Mucosa of descending colon (tissue), 3 donors: Measurements from ENCODE around the gene KCNMB4. TPM values are rescaled to one million over a fixed set of nuclear protein-coding genes. Genes with fewer than 3 reads are reported as not detected.
"Not testable (repeated sequence)": the region's sequence is repeated elsewhere in the genome, so short reads cannot be mapped to it uniquely, and the experiment has no call there.

Experiments used
- ATAC-seq: fragments of 200-7000 bp; cut with Tn5 transposase; one replicate; pipeline ENCODE4 v1.9.1; 2020; ENCODE audit warnings: mild to moderate bottlenecking, moderate library complexity
- DNase-seq, 3 donors: peaks; one replicate each; pipeline ENCODE4 v3.0.0-alpha.2; 2020
- H3K36me3 ChIP-seq: fragments of 200-600 bp; one replicate; pipeline ENCODE4 v1.8.0; 2021; ENCODE audit warnings: low read depth, mild to moderate bottlenecking
- H3K4me1 ChIP-seq: fragments of 200-600 bp; one replicate; pipeline ENCODE4 v1.8.0; 2021; ENCODE audit warnings: low read depth, mild to moderate bottlenecking
- H3K4me3 ChIP-seq: fragments of 200-600 bp; one replicate; pipeline ENCODE4 v1.8.0; 2021; ENCODE audit warnings: mild to moderate bottlenecking
- H3K9me3 ChIP-seq: fragments of 200-600 bp; one replicate; pipeline ENCODE4 v1.8.0; 2021; ENCODE audit warnings: mild to moderate bottlenecking
- CTCF ChIP-seq: fragments of 200-600 bp; IDR thresholded peaks from one replicate; pipeline ENCODE4 v1.8.0; 2022; ENCODE audit warnings: antibody characterized with exemption, mild to moderate bottlenecking
- intact Hi-C, 2 donors: fragments of 100-400 bp; cut with DNase I in 1 of 2; cut with micrococcal nuclease in 1 of 2; formaldehyde crosslinking; loops; one replicate each; pipeline versions ENCODE4 v1.11.0 to v1.11.1; 2022; cut with DNase I, micrococcal nuclease
- total RNA-seq, 3 donors: library from RNA; stranded (reverse); fragmentation: NEBNext Ultra II Directional in 2 of 3; extraction: Animal tissue kit (Norgen Biotek cat#: 25700) in 2 of 3; gene quantifications; one replicate each; pipeline versions ENCODE4 v1.2.1 to v1.2.4, GENCODE V29; 2021 to 2023
- donor health status: DM: no; HTN: no; CAD: no; lungs with moderate emphysema.
- donor health status: DM: no; HTN: no; CAD: no.
- donor health status: DM: no; HTN: yes; CAD: no.

Gene KCNMB4
- total RNA-seq, 3 donors from 2014 or later, result 0.52 to 7.4 (median 1.0) TPM

DNA sequence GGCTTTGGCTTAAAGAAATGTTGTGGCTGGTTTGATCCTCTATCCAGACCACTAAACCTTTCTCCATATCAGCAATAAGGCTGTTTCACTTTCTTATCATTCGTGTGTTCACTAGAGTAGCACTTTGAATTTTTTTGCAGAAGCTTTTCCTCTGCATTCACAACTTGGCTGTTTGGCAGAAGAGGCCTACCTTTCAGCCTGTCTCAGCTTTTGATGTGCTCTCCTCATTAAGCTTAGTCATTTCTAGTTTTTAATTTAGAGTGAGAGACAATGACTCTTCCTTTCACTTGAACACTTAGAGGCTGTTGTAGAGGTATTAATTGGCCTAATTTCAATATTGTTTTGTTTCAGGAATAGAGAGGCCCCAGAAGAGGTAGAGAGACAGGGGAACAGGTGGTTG, 13.8 kb downstream of the KCNMB4 start:
- no peaks in the 10 kb centered on the region for H3K4me1 ChIP-seq
- no peak for TF ChIP-seq CTCF

GRCh38 chr12:70383484-70383883, 17.4 kb downstream of the KCNMB4 start:
- Histone ChIP-seq H3K4me3 (no peak overlapping the region), H3K4me1 (no peaks in the 10 kb centered on the region), H3K36me3 (no peaks in the 10 kb centered on the region), H3K9me3 (no peaks in the 10 kb centered on the region)
- no peak for DNase-seq
- intact Hi-C loops, result no loop called here
- TF ChIP-seq CTCF, result no peak
- ATAC-seq, result no peak

More for the DNA sequence above, 13.8 kb downstream of the KCNMB4 start:
- Histone ChIP-seq H3K4me3 (no peak overlapping the region), H3K9me3 (no peaks in the 10 kb centered on the region), H3K36me3 (no peaks in the 10 kb centered on the region)
- DNase-seq, result no peak
- ATAC-seq, result no peak
- intact Hi-C loops, result no loop called here

- Histone ChIP-seq H3K9me3 (no peaks in the 10 kb centered on the region), H3K4me1 (no peaks in the 10 kb centered on the region), H3K36me3 (no peaks in the 10 kb centered on the region), H3K4me3 (no peak overlapping the region)
- DNase-seq (no peak), ATAC-seq (no peak)
- intact Hi-C loops, result no loop called here
- TF ChIP-seq CTCF, result no peak
Measured at GRCh38 chr12:70383886-70384285, 17.8 kb downstream of the KCNMB4 start.

- H3K4me3 ChIP-seq, result no peak overlapping the region
- no peaks in the 10 kb centered on the region for H3K4me1 ChIP-seq
- H3K9me3 ChIP-seq, result no peaks in the 10 kb centered on the region
- no peaks in the 10 kb centered on the region for H3K36me3 ChIP-seq
- ATAC-seq (no peak), DNase-seq (no peak)
- no peak for TF ChIP-seq CTCF
- intact Hi-C loops, result no loop called here
Measured at GRCh38 chr12:70386771-70387170, 20.7 kb downstream of the KCNMB4 start.

- intact Hi-C loops, result no loop called here
- no peaks in the 10 kb centered on the region for H3K36me3 ChIP-seq
- no peak for TF ChIP-seq CTCF
- no peak for ATAC-seq
- no peak for DNase-seq
- H3K4me1 ChIP-seq, result no peaks in the 10 kb centered on the region
- no peaks in the 10 kb centered on the region for H3K9me3 ChIP-seq
- H3K4me3 ChIP-seq, result no peak overlapping the region
Measured at GRCh38 chr12:70389678-70390077, 23.6 kb downstream of the KCNMB4 start.

DNA sequence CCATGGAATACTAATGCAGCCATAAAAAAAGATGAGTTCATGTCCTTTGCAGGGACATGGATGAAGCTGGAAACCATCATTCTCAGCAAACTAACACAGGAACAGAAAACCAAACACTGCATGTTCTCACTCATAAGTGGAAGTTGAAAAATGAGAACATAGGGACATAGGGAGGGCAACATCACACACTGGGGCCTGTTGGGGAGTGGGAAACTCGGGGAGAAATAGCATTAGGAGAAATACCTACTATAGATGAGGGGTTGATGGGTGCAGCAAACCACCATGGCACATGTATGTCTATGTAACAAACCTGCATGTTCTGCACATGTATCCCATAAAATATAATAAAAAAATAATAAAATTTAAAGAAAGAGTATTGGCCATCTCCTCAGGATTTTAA, 26.5 kb downstream of the KCNMB4 start:
- ATAC-seq, H3K9me3 ChIP-seq, H3K4me3 ChIP-seq, H3K36me3 ChIP-seq, DNase-seq, H3K4me1 ChIP-seq, intact Hi-C loops: not testable (repeated sequence)
